Measurements from ENCODE around the gene SORL1-AS1.
"Not testable (repeated sequence)": the region's sequence is repeated elsewhere in the genome, so short reads cannot be mapped to it uniquely, and the experiment has no call there.

Gene SORL1-AS1

DNA sequence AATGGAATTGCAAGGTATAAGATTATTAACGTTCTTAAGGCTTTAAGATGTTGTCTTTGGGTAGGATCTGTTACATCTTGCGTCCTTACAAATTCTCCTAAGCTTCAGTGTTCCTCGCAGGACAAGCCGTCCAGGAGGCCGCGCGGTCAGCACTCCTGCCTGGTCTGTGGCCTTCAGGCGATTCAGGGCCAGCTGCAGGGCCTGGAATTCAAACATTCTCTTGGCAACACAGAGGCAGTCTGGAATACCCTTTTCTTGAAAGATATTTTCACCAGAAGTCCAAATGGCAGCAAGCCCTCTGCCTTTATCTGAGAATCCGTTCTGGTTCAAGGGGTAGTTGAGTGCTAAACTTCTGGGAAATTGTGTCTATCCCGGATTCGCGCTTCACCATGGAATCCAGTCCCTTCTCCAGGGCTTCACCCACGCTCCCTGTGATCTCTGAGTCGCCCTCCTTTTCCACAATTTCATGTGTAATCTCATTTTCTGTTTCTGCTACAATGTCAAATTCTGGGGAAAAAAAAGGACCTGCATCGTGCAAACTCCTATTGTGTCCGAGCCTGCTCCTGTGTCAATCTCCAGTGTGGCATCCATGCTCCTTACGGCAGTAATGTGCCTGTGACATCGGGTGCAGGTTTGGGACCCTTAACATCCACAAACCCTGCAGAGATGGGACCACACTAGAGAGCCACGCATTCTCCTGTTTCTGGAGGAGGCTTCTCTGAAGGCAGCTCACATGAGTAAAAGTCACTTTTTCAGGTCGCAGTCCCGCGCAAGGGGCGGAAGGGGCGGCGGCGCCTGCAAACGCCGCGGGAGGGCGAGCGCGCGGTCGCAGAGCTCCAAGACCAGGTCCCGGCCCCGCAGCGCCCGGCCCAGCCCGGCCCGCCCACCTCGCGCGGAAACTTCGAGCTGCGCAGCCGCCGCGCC is 26.0 kb downstream of the SORL1-AS1 start:
- DNase-seq, result peak; percentile 23

DNA sequence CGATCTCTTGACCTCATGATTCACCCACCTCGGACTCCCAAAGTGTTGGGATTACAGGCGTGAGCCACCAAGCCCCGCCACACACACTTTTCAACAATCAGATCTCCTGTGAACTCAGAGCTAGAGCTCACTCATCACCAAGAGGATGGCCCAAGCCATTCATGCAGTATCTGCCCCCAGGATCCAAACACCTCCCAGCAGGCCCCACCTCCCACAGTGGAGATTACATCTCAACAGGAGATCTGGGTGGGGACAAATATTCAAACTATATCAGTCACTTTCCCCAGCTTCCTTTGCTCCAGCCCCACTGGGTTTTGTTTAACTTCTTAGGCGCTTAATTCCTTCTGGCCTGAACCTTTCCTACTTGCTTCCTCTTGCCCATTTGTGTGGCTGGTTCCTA is 26.9 kb downstream of the SORL1-AS1 start:
- no peak for DNase-seq

DNA sequence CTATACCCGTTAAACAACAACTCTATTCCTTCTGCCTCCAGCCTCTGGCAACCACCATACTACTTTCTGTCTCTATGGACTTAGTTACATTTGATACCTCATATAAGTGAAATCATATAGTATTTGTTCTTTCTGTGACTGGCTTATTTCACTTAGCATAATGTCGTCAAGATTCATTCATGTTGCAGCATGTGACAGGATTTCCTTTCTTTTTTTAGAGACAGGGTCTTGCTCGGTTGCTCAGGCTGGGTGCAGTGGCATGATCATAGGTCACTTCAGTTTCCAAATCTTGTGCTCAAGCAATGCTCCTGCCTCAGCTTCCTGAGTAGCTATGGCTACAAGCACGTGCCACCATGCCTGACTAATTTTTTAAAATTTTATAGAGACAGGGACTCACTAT is 30.1 kb downstream of the SORL1-AS1 start:
- no peak for DNase-seq

DNA sequence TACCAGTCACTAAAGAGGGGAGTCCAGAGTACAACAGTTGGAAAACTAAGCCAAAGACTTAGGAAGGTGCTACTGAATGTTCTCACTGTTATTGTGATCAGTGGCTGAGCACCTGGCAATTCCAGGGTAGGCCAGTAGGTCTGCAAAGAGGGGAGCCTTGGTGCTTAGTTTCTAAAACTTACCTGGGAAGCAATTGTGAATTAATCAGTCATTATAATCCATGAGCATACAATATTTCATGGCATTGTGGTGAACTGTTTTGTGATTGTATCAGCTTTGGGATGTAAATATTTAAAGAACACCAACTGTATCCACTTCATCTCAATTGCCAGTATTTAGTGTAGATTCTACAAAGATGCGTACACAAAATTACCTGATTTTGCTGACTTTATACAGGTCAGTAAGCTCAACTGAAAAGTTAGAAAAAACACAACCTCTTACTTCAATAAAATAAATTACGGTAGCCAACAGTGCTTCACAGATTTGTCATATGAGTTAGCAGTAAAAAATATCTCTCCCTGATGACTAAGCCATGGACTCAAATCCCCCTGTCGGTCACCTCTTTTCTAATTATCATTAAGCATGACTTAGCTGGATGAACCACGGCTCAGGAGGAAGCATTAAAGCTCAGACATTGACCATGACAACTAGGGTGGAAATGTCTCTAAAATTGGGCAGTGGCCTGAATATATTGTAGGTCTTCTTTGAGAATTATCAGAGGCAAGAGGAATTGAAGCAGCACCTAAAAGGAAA is 31.4 kb downstream of the SORL1-AS1 start:
- no peak for DNase-seq

DNA sequence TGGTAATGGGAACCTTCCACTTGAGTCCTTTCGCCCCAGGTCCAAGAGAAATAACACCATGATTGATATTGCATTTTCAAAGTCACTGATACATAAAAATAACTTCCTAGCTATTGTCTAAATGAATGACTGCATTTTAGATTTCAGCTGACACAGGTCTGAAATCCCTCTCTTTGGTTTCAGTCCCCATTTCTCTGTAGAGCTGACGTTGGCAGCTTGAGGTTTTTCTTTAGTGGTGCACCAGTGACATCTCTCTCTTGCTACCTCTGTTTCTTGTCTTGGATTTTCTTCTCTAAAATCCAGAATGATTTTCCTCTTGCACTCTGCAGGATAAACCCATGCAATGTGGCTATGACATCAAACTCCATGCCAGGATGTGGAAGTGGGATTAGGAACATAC is 32.4 kb downstream of the SORL1-AS1 start:
- no peak for DNase-seq

DNA sequence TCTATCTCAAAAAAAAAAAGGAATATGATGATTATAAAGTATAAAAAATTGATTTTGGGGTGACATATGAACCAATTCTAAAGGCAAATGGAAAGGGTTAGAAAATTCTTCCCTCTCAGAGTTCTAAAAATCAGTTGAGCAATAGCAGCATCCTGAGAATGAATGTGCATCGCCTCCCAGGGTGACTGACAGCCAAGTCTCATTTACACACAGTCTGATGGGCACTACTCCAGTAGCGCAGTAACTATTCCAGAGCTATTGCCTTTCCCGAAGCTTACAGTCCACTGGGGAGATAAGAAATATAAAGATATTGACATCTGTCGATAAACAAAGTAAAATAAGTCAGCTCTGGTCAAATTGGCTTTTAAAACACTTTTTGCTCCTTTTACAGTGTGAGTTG is 32.9 kb downstream of the SORL1-AS1 start:
- DNase-seq, result no peak

DNA sequence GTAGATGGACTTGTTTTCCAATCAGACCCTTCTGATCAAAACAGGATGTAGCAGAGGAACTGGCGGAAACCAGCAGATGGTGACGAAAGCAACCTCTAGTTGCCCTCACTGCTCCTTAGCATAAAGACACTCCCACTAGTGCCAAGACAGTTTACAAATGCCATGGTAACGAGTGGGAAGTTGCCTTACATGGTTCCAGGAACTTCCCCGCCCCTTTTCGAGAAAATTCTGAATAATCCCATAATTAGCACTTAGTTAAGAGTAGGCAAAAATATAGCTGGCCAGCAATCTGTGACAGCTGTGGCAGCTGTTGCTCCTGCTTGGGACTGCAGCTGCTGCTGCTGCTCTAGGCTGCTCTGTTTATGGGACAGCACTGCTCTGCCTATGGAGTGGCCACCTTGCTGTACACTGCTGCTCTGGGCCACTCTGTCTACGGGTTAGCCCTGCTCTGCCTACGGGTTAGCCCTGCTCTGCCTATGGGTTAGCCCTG is 34.1 kb downstream of the SORL1-AS1 start:
- DNase-seq, result no peak

DNA sequence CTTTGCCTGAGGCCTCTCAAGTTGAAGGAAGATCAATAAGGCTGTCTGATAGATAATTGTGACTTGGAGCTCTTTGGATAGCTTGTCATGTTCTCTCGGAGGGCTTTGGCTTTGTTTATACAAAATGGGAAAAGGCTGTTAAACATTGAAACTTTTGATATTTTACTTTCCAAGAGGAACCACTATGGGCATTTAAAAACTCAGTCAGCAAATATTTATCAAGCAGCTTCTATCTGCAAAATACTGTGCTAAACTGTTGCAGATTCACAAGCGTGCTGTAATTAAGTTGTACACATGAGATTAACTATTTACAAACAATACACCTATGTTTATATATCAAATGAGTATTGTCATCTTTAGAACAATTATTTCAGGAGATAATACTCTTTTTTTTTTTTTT is 35.2 kb downstream of the SORL1-AS1 start:
- no peak for DNase-seq

DNA sequence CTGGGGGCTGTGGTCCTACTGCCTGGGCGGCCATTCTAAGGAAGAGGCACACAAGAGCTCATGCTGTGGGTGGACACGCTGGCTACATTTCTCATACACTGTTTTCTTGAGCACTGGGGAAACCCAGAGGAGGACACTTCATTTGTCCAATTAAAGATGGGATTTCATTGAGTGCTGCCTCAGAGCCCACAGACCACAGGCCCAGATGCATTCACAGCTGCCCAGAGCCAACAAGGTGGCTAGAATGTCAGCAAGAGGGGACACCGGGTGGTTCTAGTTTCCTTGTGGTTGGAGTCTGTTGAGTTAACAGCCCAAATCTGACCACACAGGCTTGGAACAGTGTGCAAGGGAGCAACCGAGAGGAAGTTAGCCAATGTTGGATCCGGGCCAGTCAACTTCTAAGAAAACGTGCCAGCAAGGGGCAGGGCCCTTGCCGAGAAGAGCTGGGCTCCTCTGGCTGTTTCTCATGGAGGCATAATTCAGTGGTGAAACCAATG is 35.7 kb downstream of the SORL1-AS1 start:
- DNase-seq, result no peak

DNA sequence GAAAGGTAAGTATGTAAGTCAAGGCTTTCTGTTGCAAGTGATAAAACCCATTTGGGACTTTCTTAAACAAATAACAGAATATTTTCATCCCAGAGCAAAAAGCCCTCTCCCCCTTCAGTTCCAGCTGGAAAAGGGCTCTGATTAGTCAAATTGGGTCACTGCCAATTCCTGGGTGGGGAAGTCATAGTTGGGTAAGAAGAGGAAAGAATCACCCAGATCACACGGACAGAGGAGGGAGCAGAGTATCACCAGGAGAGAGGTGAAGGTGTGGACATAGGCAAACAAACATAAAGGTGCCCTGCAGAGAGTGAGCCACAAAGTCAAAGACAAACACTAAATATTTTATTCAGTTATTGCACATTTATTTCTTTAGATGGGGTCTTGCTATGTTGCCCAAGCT is 36.9 kb downstream of the SORL1-AS1 start:
- DNase-seq, result no peak

DNA sequence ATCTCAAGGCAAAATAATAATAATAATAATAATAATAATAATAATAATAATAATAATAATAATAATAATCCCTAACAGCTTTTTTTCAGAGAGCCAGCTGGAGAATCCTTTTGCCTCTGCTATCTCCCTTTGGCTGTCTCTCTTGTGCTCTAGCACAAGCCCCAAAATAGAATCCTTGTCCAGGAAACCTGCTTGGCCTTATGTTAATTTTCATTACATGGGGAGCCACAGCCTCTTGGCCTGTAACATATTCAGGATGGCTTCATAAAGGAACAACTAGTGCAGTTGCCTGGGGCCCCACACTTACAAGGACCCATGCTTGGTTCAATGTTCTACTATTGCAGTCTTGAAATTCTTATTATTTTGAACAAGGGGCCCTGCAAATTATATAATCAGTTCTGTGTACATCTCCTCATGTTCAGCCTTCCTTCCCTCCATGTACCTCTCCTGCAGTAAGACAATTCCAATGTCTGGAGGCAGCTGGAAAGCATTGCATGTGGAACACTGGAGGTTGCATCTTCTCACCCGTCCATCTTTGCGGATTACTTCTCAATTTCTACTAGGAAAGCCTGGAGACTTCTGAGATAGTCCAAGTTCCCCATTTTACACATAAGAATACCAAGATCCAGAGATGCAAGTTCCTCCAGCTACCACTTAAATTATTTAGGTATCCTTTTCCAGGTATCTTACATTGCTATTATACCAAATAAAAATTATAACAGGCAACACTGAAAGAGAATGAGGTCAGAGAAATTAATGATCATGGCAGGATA is 38.4 kb downstream of the SORL1-AS1 start:
- no peak for DNase-seq

DNA sequence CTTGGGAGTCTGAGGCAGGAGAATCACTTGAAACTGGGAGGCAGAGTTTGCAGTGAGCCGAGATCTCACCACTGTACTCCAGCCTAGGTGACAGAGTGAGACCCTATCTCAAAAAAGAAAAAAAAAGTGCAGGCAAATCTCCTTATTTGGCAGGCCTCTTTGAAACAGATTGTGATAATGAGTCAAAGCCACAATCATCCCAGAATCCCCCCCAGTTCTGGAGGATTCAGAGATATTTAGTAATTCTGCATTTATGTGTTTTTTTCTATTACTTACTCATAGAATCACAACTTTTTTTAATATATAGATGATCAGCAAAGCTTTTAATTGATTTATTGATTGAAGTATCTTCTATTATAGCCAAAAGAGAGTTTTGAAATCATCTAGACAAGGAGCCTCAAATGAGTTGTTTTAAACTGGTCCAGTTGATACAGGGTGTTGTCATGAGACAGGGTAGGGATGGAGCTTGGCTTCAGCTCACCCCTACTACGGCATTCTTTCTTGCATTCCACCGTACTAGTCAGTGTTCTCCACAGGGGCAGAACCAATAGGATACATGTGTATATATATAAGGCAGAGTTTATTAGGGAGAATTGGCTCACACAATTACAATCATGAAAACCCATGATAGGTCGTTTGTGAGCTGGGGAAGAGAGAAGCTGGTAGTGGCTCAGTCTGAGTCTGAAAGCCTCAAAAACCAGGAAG is 39.9 kb downstream of the SORL1-AS1 start:
- DNase-seq, result no peak

DNA sequence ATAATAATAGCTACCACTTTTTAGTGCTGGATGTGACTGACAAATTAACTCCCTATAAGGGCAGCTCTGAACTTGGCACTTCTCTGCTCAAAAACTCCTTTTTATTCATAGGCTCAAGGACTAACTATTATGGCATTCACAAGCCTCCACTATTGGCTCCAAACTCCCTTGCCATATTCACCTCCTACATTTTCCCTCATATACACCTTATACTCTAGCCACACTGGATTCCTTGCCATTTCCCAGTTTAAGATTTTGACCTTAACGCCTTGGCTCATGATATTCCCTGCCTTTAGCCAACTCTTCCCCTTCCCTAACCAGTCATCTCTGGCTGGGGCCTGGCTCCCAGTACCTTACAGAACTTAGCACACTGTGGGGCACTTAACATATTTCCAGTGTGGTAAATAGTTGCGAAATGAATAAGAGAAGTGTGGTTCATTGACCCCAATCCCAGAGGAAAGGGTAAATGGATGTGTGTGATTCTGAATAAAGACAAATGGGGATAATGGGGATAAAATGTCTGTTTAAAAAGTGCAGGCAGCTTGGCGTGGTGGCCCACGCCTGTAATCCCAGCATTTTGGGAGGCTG is 40.7 kb downstream of the SORL1-AS1 start:
- DNase-seq, result no peak

DNA sequence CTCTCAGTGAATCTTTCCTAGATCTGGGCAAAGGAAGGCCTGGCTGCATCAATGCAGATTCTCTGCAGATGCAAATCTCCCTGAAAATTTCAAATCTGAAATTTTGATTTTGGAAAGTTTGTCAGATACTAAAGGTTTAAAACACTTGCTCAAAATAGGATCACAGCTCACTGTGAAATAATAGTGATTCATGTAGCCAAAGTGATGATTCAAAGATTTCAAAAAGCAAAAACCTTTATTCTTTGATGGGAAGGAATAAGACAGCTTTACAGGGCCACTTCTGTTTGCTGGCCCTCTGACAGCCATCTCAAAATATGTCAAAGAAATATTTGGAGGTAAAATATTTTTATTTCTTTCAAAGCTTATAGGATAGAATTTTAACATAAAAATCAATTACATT is 41.4 kb downstream of the SORL1-AS1 start:
- DNase-seq, result not testable (repeated sequence)

DNA sequence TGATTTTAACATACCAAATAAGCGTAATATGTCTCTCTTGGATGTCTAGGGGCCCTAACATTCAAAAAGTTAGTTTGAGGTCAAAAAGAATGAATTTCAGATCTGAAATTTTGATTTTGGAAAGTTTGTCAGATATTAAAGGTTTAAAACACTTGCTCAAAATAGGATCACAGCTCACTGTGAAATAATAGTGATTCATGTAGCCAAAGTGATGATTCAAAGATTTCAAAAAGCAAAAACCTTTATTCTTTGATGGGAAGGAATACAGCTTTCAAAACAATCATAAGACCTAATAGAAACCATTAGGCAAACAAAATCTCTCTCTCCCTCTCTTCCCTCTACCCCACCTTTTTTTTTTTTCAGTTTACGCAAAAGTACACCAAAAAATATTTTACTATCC is 42.7 kb downstream of the SORL1-AS1 start:
- not testable (repeated sequence) for DNase-seq

DNA sequence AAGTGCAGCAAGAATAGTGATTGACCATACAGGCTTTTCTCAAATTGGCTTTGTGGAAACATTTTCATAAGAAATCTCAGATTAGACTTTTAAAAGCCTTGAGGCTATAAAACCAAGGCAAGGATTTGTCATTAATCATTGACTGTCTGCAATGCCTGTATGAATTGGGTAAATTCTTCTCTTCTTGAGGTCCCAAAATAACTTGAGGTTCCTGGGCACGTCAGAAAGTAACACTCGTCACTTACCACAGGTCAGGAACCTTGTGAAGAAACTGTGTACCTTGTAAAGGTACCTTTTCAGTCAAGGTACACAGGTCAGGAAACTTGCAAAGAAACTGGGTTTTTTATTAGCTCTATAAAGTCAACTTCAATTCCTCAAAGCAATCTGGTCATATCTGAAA is 43.9 kb downstream of the SORL1-AS1 start:
- no peak for DNase-seq

DNA sequence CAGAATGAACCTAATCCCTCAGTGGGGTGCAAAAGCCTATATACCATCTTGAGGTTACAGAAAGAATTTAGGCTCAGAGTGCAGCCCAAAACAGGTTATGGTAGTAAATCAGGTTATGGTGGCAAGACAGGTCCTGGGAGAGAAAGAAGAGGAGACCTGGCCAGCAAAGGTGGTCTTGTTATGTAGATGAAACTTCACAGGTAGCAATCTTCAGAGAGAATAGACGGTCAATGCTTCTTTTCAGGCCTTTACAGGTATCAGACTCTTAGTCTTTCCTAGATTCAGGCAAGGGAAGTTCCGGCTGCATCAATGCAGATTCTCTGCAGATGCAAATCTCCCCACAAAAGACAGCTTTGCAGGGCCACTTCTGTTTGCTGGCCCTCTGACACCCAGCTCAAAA is 46.5 kb downstream of the SORL1-AS1 start:
- DNase-seq, result no peak

DNA sequence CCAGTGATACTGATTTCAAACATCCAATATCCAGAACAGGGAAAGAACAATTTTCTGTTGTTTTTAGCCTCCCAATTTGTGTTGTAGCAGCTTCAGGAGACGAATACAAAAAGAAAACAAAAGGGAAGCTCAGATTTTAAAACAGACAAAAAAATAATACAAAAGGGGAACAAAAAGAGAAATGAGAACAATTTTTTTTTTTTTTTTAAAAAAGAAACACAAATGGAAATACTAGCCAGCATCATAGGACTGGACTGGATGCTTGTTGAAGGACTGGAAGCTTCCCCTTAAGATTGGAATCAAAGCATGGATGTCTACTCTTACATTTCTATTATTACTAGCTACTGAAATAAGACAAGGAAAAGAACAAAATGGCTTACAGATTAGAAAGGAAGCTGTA is 47.1 kb downstream of the SORL1-AS1 start:
- no peak for DNase-seq

DNA sequence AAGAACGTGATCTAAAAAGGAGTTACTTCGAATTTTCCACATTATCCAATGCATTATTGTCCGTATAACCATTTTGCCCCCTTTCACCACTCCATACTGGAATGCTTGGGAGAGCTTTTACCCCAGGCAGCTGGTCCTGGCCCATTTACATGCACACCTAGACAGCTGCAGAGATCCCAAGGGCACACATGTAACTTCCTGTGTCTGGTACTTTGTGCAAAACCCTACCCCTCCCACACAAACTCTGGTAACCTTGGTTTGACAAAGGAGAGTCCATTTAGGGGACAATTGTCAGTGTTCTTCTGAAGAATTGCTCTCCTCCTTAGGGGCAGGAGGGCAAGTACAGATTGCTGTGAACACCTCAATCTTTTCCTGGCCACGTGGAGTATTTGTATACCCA is 58.0 kb downstream of the SORL1-AS1 start:
- DNase-seq, result no peak

DNA sequence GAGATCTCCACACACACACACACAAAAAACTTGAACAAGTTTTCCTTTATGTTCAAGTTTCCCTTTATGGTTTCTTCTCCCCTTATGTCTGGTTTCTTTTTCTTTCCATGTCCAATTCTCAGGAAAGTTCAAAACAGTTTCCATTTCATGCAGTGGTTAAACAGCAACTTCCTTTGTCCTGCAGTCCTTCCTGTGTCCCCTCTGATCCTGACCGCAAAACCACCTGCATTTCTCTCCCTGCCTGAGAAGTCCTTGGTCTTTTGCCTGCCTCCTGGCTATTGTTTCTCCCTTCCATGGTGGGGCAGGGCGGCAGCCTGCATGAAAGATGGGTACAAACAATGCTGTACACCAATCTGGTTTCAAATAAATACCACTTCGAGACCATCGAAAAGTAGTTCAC is 58.9 kb downstream of the SORL1-AS1 start:
- no peak for DNase-seq

DNA sequence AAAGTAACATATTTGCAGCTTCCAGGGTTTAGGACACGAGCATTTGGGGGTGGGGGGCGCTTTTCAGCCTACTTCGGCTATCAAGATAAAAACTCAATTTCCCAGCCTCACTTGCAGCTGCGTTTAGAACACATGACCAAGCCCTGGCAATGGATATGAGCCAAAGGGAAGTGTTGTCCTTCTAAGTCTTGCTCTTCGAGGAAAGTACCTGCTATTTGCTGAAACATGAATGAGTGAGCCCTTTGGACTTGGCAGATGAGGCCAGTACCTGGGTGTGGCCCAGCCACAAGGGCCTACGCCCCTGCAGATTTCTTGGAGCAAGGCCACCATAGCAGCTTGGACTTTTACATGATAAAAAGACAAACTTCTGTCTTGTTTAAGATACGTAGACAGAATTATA is 60.9 kb downstream of the SORL1-AS1 start:
- peak; percentile 30 for DNase-seq

DNA sequence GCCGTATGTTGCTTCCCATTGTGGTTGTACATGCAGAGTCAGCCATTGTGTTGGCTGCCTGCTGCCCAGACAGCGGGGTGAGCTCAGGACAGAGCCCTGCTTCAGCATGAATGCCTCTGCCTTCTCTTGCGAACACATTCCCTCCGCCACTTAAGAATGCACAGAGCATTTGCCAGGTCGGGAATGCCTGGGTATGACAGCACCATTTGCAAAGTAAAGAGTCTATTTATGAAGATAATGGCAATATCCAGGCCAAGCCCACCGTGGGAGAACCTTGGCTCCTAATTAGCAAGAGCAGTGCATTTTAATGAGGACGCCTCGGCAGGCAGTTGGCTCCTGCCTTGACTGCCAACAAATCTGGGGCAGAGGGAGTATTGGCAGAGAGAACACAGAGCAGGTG is 63.1 kb downstream of the SORL1-AS1 start:
- DNase-seq, result peak; percentile 94

Measured in NCI-H1092 treated with DMSO at 0.1 percent for 48 hours (cell line).